Cardiac septum (tissue), 1 donor: ENCODE measurements around the gene ZNF286A. TPM values are rescaled to one million over a fixed set of nuclear protein-coding genes. Genes with fewer than 3 reads are reported as not detected.
"Not testable (repeated sequence)": the region's sequence is repeated elsewhere in the genome, so short reads cannot be mapped to it uniquely, and the experiment has no call there.

Experiments used
- DNase-seq: peaks from one replicate; pipeline ENCODE4 v3.0.0-alpha.2; 2020; ENCODE audit warnings: low spot score
- intact Hi-C: fragments of 100-400 bp; cut with DNase I; formaldehyde crosslinking; loops from one replicate; pipeline ENCODE4 v1.14.0; 2022
- total RNA-seq: library from RNA; stranded (reverse); fragmentation: NEBNext Ultra II Directional; extraction: Animal tissue kit (Norgen Biotek cat#: 25700); gene quantifications from one replicate; pipeline ENCODE4 v1.2.1, GENCODE V29; 2021
- donor health status: DM: no; HTN: no; CAD: no.

The ZNF286A gene
- total RNA-seq, 1 donor from 2014 or later = 13.8 TPM

GRCh38 chr17:15744885-15745284 is 45.3 kb downstream of the ZNF286A start:
- intact Hi-C loops = no loop called here
- DNase-seq = no peak

DNA sequence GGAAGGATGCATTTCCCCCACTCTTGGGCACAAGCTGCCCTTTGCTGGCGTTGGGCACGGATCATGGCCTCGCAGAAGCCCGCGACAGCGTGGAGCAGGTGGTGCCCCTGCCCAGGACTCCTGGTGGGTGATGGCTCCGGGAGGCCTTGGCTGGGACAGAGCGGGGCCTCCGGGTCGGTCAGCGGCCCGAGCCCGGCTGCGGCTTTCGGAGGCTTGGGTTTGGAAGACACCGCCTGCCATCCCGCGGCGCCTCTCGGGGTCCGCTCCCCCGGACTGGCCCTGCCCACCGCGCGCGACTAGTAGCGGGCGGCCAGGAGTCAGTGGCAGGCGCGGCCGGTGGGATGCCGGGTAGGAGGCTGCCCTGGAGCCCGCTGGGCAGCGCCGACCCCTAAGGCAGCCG is 49.9 kb downstream of the ZNF286A start:
- intact Hi-C loops, DNase-seq: not testable (repeated sequence)

DNA sequence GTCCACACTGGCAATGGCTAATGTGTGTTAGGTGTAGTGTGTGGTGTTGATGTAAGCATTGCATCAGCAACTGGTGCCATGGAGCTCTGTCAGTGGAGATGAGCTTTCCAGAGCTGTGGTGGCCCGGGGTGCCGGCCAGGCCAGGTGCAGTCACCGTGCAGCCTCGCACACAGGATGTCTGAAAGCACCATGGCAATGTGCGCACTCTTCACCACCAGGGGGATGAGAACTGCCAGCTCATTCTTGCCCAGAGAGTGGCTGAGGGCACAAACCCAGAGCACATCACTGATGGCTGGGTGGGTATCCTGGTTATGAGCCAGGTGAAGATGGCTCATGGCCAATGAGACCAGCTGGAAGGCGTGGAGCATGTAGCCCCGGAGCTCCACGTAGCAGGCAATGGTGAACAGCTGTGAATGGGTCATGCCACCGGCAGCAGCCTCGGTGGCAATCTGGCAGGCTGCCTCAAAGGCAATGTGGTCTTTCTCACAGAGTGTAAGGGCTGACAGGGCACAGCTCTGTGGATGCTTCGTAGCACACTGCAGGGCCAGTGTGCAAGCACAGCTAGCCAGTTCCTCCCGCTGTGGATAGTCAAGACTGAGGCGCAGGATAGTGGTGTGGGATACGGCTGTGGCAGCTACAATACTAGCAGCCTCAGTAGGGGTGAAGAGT is 69.4 kb downstream of the ZNF286A start:
- intact Hi-C loops, DNase-seq: not testable (repeated sequence)

Other genes with a start within 250 kb of the ZNF286A start
- 1.8 TPM for gene CDRT4, start 232.1 kb upstream of the ZNF286A start, total RNA-seq
- gene TVP23C, start 136.3 kb upstream of the ZNF286A start, total RNA-seq = 6.9 TPM
- gene FBXW10B, start 80.0 kb upstream of the ZNF286A start, total RNA-seq = 1.2 TPM
- 22.6 TPM for gene TRIM16, start 15.4 kb upstream of the ZNF286A start, total RNA-seq
- not detected for gene TBC1D26, start 32.5 kb downstream of the ZNF286A start, total RNA-seq
- 1.3 TPM for gene ADORA2B, start 245.4 kb downstream of the ZNF286A start, total RNA-seq